GM23338 (cell line): Measurements from ENCODE around the gene KCNB1.

Experiments
- CREB1 ChIP-seq: fragments of 250-450 bp; sonication (Bioruptor Pico); IDR thresholded peaks from 2 replicates; pipeline ENCODE4 v1.5.0; 2020; ENCODE audit warnings: low read depth, mild to moderate bottlenecking, moderate library complexity
- CTCF ChIP-seq, 2 experiments: fragments of 200-600 bp in 1 of 2; sonication (generic) in 1 of 2; conservative IDR thresholded peaks; 2 replicates each; pipeline versions ENCODE4 v1.5.1 to v1.6.1; 2016 to 2017; ENCODE audit warnings: antibody characterized with exemption in 2 of 2, low read depth in 2 of 2, mild to moderate bottlenecking in 2 of 2, moderate library complexity in 1 of 2
- ETS1 ChIP-seq: IDR thresholded peaks from 2 replicates; pipeline ENCODE4 v1.6.1; 2016; ENCODE audit warnings: antibody characterized with exemption
- EZH2 ChIP-seq: fragments of 200-600 bp; sonication (generic); IDR thresholded peaks from one replicate; pipeline ENCODE4 v1.8.0; 2017; ENCODE audit warnings: antibody characterized with exemption, mild to moderate bottlenecking, low read depth; ENCODE audit not compliant: unreplicated experiment
- EZH2phosphoT487 ChIP-seq: fragments of 200-600 bp; sonication (generic); IDR thresholded peaks from one replicate; pipeline ENCODE4 v1.8.1; 2018; ENCODE audit warnings: antibody characterized with exemption; ENCODE audit not compliant: unreplicated experiment
- JUNB ChIP-seq: IDR thresholded peaks from one replicate; pipeline ENCODE4 v1.6.1; 2016; ENCODE audit warnings: antibody characterized with exemption; ENCODE audit not compliant: unreplicated experiment
- NANOG ChIP-seq: IDR thresholded peaks from 2 replicates; pipeline ENCODE4 v1.6.1; 2016; ENCODE audit warnings: antibody characterized with exemption, borderline replicate concordance
- POLR2AphosphoS5 ChIP-seq: IDR thresholded peaks from 2 replicates; pipeline ENCODE4 v1.6.1; 2016; ENCODE audit warnings: antibody characterized with exemption, low read depth
- REST ChIP-seq: IDR thresholded peaks from one replicate; pipeline ENCODE4 v1.6.1; 2018; ENCODE audit warnings: antibody characterized with exemption; ENCODE audit not compliant: unreplicated experiment
- STAT1 ChIP-seq: IDR thresholded peaks from one replicate; pipeline ENCODE4 v1.6.1; 2016; ENCODE audit warnings: antibody characterized with exemption; ENCODE audit not compliant: unreplicated experiment
- ZNF114 ChIP-seq: fragments of 250-450 bp; sonication (Bioruptor Pico); IDR thresholded peaks from 2 replicates; pipeline ENCODE4 v1.5.0; 2020; ENCODE audit warnings: mild to moderate bottlenecking, moderate library complexity

GRCh38 chr20:49476016-49476355 lies 6.5 kb downstream of the KCNB1 start:
- no peak for TF ChIP-seq CTCF (conservative IDR thresholded peaks at IDR 0.05; ENCODE audit: low read depth in 2 of 2)
- no peak for TF ChIP-seq CREB1 (CRISPR knock-in tag)
- no peak for TF ChIP-seq ETS1
- TF ChIP-seq EZH2, result no peak
- no peak for TF ChIP-seq POLR2AphosphoS5
- no peak for TF ChIP-seq STAT1
- no peak for TF ChIP-seq JUNB
- TF ChIP-seq EZH2phosphoT487, result no peak
- no peak for TF ChIP-seq ZNF114
- no peak for TF ChIP-seq REST
- no peak for TF ChIP-seq NANOG
